ELF-1 (cell line): ENCODE results near the gene CYP1A1.
"Not testable (repeated sequence)": the region's sequence is repeated elsewhere in the genome, so short reads cannot be mapped to it uniquely, and the experiment has no call there.

Experiments used
- DNase-seq: peaks from one replicate; pipeline ENCODE4 v3.0.0-alpha.2; 2016; ENCODE audit warnings: low read depth, low spot score

Gene CYP1A1

GRCh38 chr15:74725225-74725774, at the start of gene CYP1A1:
Gene CYP1A1, minus strand, starts transcription at chr15:74725528. Its CDS starts 2,431 bp downstream, at chr15:74723097.
- no peak for DNase-seq

GRCh38 chr15:74773731-74774252, 48.5 kb upstream of the CYP1A1 start:
- peak; percentile 80 for DNase-seq

GRCh38 chr15:74773329-74773728, 48.0 kb upstream of the CYP1A1 start:
- DNase-seq, result no peak

GRCh38 chr15:74770211-74770903, 45.0 kb upstream of the CYP1A1 start:
- no peak for DNase-seq

- DNase-seq, result no peak
These were observed 44.2 kb upstream of the CYP1A1 start for GRCh38 chr15:74769463-74770025.

- DNase-seq, result peak; percentile 75
These were observed 43.5 kb upstream of the CYP1A1 start for GRCh38 chr15:74768771-74769342.

- DNase-seq, result no peak
These were observed 42.9 kb upstream of the CYP1A1 start for GRCh38 chr15:74768099-74768770.

GRCh38 chr15:74767167-74768098, 42.1 kb upstream of the CYP1A1 start:
- DNase-seq, result no peak

- DNase-seq, result no peak
These were observed 38.1 kb upstream of the CYP1A1 start for GRCh38 chr15:74763416-74763815.

GRCh38 chr15:74762791-74763150, 37.4 kb upstream of the CYP1A1 start:
- DNase-seq, result no peak

- no peak for DNase-seq
These were observed 33.4 kb upstream of the CYP1A1 start for GRCh38 chr15:74758736-74759135.

GRCh38 chr15:74754593-74755215, 29.4 kb upstream of the CYP1A1 start:
- DNase-seq, result no peak

- no peak for DNase-seq
These were observed 27.2 kb upstream of the CYP1A1 start for GRCh38 chr15:74752531-74752930.

GRCh38 chr15:74752011-74752410, 26.7 kb upstream of the CYP1A1 start:
- no peak for DNase-seq

GRCh38 chr15:74750751-74751150, 25.4 kb upstream of the CYP1A1 start:
- no peak for DNase-seq

- no peak for DNase-seq
These were observed 24.5 kb upstream of the CYP1A1 start for GRCh38 chr15:74749832-74750231.

- DNase-seq, result no peak
These were observed 23.1 kb upstream of the CYP1A1 start, which contains the start of gene CYP1A2 for GRCh38 chr15:74748322-74748946. Gene CYP1A2, plus strand, starts transcription at chr15:74748845. Its CDS starts 894 bp downstream, at chr15:74749739.

GRCh38 chr15:74746389-74746788, 21.1 kb upstream of the CYP1A1 start:
- no peak for DNase-seq

- DNase-seq, result no peak
These were observed 17.1 kb upstream of the CYP1A1 start for GRCh38 chr15:74742422-74742821.

- not testable (repeated sequence) for DNase-seq
These were observed 12.9 kb upstream of the CYP1A1 start for GRCh38 chr15:74738239-74738638.
